ENCODE measurements around the gene ARHGAP9.
"Not testable (repeated sequence)": the region's sequence is repeated elsewhere in the genome, so short reads cannot be mapped to it uniquely, and the experiment has no call there.

ARHGAP9 gene

DNA sequence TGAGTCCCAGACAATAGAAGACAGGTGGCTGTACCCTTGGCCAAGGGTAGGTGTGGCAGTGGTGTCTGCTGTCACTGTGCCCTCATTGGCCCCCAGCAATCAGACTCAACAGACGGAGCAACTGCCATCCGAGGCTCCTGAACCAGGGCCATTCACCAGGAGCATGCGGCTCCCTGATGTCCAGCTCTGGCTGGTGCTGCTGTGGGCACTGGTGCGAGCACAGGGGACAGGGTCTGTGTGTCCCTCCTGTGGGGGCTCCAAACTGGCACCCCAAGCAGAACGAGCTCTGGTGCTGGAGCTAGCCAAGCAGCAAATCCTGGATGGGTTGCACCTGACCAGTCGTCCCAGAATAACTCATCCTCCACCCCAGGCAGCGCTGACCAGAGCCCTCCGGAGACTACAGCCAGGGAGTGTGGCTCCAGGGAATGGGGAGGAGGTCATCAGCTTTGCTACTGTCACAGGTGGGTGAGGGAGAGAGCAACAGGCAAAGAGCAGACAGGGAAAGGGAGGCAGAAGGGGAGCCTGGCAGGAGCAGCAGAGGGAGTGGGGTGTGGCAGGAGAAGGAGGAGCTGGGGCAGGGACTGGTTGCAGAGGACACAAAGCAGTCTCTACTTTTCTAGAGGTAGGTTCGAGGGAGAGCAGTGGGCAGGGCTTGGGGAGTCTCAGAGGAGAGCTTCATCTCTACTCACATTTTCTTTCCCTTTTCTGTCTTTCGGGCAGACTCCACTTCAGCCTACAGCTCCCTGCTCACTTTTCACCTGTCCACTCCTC is 24.1 kb downstream of the ARHGAP9 start:
- no peak for DNase-seq

DNA sequence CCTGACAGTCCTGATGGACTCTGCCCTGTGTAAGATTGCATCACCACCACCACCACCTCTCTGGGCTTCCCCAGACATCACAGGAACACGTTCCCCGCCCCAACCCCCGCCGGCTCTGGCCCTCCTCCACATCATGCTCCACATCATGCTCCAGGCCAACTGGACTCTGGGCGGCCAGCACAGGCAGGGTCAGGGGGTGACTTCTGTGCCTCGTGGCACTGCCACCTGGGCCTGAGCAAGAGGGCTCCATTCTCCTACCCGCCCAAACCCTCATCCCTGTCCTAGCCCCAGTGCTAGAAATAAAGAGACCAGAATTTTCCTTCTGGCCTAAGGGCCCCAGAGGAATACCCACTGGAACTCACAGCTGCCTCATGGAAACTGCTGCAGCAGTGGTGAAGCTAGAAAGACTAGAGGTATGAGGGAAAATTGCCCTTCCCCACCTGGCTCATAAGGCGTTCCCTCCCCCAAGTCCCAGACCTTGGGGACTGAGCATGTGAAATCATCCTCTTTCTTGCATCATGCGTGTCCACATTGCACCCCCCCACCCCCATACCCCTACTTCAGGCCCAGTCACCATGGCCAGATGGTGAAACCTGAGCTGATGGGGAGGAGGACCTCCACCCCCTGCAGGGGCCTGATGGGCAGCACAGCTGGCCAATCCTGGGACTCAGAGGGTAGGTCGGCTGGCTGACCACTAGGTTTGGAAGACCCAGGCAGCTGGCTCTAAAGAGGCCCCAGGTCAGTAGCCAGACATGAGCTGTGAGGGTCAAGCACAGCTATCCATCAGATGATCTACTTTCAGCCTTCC is 24.9 kb downstream of the ARHGAP9 start, which contains the start of gene INHBE:
Gene INHBE (plus strand): TSS at position 742 of the 808 bp plus-strand sequence. CDS start 230 bp downstream, outside the sequence.
- peak; percentile 42 for DNase-seq

DNA sequence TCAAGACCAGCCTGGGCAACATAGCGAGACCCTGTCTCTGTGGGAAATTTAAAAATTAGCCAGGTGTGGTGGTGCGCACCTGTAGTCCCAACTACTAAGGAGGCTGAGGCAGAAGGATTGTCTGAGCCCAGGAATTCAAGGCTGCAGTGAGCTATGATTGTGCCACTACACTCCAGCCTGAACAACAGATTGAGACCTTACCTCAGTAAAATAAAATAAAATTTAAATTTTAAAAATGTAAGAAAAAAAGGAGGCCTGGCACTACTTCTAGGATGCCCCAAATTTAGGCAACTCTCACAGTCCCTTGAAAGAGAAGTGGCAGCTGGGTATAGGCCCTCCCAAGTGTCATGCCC is 25.5 kb downstream of the ARHGAP9 start:
- no peak for DNase-seq

DNA sequence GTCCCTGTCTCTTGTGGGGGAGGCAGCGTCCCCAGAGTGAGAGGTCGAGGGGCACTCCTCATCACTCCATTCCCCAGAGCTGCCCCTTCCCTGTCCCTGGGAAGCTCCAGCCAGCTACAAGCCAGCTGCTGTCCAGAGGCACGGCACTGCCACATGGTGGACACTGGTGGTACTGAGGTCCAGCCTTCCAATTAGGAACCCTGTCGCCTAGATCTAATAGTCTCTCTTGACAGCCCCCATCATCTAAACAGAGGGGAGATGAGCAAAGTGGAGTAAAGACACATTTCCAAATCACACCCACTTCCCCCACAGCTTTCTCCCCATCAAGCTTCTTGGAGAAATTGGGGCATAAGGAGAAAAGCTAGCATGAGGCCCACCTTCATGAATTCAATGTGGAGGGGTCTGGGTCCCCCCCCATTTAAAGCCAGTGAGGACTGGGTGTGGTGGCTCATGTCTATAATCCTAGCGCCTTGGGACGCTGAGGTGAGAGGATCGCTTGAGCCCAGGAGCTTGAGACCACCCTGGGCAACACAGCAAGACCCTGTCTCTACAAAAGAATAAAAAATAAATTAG is 26.6 kb downstream of the ARHGAP9 start:
- DNase-seq, result peak; percentile 32

DNA sequence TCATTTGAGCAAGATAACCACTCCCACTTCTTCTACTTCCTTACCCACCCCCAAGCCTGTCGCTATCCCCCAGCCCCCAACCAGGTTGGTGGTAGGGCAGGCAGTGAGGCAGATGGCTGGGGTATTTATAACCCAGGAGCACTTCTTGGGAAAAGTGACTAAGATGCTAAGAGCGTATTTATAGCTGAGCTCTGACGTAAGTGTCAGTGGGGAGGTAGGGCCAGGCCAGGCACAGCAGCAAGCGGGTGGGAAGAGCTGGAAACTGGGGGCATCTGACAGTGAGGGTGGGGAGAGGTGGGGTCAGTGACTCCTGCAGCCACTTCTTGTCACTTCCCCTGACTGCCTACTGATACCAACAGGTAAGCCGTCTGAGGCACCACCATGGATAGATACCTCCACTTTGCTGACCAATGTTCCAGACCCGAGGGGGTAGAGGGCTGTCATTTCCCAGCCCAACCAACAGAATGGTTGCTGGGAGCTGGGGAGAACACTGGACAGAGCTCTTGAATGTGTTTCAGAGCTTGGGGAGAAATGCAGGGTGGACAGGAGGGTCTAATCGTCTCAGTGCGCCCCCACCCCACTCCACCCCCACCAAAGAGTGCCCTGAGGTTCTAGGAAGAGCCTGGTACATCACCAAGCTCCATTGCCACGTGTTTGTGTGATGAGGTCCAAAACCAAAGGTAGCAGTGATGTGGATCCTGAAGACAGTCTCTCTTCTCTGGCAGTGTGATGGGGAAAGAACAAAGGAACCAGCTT is 27.3 kb downstream of the ARHGAP9 start:
- no peak for DNase-seq

DNA sequence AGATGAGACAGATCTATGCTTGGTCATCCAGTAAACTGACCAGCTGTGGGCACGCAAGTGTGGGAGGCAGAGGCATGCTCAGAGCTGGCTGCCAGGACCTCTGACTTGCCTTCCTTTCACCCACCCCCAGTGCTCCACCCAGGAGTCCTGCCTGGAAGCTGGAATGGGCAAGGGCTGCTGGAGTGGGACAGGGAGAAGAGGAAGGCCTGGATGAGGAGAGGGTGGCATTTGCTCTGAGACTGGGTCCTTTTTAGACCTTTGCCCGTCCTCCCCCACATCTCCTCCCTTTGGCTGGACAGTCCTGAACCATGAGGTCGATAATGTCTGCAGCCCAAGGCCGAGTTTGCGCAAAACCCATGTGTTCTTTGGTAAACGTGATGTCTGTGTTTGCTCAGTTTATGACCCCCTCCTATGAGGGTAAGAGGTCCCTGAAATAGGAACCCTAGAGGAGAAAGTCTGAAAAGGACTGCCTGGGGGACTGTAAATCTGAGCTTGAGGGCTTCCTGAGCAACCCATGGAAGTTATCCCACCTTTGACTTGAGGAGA is 28.4 kb downstream of the ARHGAP9 start:
- no peak for DNase-seq

DNA sequence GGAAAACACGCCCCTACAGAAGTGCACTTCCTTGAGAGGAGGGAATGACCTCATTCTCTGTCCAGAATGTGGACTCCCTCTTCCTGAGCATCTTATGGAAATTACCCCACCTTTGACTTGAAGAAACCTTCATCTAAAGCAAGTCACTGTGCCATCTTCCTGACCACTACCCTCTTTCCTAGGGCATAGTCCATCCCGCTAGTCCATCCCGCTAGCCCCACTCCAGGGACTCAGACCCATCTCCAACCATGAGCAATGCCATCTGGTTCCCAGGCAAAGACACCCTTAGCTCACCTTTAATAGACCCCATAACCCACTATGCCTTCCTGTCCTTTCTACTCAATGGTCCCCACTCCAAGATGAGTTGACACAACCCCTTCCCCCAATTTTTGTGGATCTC is 29.6 kb downstream of the ARHGAP9 start:
- no peak for DNase-seq

DNA sequence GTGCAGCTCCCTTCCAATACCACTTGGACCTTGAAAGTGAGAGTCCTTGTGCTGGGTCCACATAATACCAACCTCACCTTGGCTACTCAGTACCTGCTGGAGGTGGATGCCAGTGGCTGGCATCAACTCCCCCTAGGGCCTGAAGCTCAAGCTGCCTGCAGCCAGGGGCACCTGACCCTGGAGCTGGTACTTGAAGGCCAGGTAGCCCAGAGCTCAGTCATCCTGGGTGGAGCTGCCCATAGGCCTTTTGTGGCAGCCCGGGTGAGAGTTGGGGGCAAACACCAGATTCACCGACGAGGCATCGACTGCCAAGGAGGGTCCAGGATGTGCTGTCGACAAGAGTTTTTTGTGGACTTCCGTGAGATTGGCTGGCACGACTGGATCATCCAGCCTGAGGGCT is 30.3 kb downstream of the ARHGAP9 start:
- DNase-seq, result no peak

DNA sequence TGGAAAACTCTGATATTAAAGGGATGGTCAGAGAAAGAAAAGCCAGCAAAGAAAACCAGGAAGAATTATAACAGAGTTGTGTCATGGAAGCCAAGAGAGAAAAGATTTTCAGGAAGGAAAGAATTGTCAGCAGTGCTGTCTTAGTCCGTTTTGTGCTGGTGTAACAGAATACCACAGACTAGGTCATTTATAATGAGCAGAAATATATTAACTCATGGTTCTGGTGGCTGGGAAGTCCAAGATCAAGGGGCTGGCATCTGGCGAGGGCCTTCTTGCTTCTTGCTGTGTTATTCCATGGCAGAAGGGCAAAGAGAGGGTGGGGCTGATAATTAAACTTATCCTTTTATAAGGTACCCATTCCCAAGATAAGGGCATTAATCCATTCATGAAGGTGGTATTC is 31.0 kb downstream of the ARHGAP9 start:
- no peak for DNase-seq

DNA sequence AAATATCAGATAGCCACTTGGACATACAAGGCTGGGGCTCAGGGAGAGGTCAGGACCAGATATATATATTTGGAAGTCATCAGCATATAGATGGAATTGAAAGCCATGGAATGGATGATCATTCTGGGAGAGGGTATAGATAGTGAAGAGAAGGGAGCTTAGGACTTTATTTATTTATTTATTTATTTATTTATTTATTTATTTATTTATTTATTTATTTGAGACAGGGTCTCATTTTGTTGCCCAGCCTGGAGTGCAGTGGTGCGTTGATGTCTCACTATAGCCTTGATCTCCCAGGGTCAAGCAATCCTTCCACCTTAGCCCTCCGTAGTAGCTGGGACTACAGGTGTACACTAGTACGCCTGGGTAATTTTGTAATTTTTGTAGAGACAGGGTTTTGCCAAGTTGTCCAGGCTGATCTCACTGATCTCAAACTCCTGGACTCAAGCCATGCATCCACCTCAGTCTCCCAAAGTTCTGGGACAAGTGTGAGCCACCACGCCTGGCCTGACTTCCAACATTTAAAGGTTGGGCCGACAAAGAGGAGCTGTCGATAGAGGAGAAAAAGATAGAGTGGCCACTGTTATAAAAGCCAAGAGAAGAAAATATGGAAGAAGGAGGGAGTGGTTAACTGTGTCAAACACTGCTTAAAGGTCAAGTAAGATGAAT is 33.2 kb downstream of the ARHGAP9 start:
- no peak for DNase-seq

DNA sequence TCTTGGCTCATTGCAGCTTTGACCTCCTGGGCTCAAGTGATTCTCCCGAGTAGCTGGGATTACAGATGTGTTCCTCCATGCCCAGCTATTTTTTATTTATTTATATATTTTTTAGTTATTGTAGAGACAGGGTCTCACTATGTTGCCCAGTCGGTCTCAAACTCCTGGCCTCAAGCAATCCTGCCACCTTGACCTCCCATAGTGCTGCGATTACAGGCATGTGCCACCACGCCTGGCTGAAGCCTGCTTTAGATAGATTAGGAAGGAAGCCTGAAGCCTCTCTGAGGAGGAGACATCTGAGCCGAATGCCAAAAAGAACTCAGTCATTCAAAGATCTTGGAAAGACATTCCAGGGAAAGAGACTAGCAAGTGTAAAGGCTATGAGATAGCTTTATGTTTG is 34.9 kb downstream of the ARHGAP9 start:
- no peak for DNase-seq

DNA sequence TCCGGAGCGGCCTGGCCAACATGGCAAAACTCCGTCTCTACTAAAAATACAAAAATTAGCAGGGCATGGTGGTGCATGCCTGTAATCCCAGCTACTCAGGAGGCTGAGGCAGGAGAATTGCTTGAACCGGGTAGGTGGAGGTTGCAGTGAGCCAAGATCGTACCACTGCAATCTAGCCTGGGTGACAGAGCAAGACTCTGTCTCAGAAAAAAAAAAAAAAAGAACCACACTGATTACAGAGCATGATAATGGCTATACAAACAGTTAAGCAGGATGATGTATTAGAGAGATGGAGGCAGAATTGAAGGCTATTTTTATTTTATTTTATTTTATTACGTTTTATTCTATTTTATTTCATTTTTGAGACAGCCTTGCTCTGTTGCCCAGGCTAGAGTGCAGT is 35.3 kb downstream of the ARHGAP9 start:
- DNase-seq, result not testable (repeated sequence)

DNA sequence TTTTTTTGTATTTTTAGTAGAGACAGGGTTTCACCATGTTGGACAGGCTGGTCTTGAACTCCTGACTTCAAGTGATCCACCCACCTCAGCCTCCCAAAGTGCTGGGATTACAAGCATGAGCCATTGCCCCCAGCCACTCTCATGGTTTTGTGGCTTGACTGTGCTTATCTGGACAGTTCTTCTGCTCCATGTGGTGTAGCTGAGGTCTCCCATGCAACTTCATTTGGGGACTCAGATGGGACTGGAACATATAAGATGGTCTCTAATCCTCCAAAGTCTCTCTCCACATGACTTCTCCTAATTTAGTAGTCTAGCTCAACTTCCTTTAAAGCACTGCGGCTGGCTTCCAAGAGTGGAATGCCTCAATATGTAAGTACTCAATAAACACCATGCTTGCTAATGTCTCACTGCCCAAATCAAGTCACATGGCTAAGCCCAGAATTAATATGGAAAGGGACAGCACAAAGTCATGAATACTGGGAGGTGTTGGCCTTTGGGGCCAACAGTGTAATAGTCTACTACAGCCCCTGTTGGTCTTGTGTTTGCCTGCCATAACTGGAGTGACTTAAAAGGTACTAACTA is 37.7 kb downstream of the ARHGAP9 start:
- DNase-seq, result no peak

DNA sequence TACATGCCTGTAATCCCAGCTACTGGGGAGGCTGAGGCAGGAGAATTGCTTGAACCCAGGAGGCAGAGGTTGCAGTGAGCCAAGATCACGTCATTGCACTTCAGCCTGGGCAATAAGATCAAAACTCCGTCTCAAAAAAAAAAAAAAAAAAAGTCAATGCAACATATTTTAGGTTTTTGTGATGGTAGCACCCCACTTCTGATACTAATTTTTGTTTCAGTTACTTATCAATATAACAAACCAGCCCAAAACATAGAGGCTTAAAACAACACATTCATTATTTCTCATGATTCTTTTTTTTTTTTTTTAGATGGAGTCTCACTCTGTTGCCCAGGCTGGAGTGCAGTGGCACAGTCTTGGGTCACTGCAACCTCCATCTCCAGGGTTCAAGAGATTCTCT is 38.3 kb downstream of the ARHGAP9 start:
- not testable (repeated sequence) for DNase-seq

DNA sequence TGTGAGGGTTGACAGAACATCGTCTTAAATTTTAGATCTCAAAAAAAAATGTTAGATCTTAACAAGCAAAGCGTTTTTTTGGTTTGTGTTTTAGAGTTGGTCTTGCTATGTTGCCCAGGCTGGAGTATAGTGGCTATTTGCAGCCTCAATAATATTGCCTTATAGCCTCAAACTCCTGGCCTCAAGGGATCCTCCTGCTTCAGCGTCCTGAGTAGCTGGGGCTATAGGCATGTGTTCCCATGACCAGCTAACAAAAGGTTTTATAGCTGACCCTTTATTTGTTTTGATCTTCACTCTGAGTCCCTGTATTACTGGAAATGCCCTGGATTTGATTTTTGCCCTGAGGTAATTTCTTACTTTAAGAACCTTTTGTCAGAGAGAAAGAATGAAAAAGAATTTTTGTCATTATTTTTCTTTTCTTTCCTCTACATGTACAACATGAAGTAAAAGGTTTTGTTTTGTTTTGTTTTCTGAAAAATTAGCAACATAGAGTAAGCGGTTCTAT is 39.9 kb downstream of the ARHGAP9 start:
- no peak for DNase-seq

DNA sequence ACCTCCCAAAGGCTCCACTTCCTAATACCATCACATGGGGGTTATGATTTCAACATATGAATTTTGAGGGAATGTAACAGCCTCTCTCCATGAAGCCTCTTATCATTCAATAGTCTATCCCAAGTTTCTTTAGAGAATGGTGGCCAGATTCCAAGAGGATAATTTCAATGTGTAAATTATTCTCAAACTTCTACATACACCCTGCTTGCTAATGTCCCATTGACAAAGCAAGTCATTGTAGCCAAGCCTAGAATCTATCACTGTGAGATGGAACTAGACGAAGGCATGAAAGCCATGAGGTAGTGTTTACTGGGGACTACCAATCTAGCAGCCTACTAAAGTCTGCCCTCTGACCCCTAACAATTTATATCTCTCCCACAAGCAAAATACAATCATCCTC is 41.3 kb downstream of the ARHGAP9 start:
- no peak for DNase-seq

DNA sequence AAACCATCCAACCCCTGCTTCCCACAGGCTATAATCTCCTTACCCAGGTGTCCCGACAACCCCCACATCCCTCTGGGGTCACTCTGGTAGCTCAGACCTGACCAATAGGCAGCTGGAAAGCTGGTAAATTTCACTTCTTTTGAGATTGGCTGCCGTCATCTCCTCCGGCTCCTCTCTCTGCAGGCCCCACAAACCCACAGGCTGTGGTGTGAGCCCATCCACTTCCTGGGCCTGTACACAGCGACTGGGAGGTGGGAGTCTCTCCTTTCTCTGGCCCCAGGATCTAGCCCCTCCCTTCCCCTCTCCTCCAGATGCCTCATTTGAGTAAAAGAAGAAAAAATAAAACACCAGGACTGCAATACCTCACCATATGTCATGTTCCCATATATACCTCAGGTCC is 44.4 kb downstream of the ARHGAP9 start:
- DNase-seq, result no peak

DNA sequence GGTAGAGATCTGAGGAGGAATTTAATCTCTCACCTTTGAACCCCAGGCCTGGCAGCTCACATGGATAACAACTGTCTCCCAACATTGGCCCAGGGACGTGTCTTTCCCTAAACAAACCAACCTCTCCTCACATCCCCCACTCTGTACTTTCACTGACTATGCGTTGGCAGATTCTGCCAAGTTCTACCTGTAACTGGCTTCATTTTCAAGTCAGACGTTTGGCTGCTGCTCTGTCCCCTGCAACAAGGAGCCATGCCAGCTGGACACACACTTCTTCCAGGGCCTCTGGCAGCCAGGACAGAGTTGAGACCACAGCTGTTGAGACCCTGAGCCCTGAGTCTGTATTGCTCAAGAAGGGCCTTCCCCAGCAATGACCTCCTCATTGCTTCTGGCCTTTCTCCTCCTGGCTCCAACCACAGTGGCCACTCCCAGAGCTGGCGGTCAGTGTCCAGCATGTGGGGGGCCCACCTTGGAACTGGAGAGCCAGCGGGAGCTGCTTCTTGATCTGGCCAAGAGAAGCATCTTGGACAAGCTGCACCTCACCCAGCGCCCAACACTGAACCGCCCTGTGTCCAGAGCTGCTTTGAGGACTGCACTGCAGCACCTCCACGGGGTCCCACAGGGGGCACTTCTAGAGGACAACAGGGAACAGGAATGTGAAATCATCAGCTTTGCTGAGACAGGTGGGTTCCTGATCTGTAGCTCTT is 45.0 kb downstream of the ARHGAP9 start, which contains the start of gene INHBC:
Gene INHBC (plus strand): TSS at position 268 of the 707 bp plus-strand sequence. CDS start 103 bp downstream, at position 371.
- DNase-seq, result no peak

DNA sequence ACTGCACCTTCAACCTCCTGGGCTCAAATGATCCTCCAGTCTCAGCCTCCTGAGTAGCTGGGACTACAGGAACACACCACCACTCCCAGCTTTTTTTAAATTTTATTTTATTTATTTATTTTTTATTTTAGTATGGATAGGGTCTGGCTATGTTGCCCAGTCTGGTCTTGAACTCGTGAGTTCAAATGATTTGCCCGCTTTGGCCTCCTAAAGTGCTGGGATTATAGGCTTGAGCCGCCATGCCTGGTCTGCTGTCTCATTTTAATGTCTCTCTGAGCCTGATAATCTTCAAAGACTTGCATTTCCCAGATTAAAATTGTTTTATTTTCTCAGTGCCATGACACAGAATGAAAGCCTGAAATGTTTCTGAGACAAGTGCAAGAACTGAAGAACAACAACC is 46.3 kb downstream of the ARHGAP9 start:
- DNase-seq, result no peak

DNA sequence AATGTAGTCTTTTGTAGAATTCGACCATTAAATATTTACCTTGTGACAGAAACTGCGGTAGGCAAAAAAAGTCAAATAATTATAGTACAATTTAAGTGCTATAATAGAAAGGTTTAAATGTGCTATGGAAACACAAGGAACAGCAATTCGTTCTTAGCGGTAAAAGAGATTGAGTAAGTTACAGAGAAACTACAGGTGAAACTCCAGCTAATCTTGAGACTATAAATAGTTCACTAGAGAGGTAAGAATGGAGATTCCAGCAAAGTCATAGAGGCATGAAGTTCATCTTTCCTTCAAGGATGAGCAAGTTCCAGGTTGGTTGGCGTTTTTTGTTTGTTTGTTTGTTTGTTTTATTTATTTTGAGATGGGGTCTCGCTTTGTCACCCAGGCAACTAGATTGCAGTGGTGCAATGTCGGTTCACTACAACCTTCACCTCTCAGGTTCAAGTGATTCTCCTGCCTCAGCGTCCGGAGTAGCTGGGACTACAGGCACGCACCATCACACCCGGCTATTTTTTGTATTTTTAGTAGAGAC is 47.9 kb downstream of the ARHGAP9 start:
- DNase-seq, result no peak
